BLaER1 (cell line): ENCODE data around the gene LCNL1.

Experiments used
- H3K27ac ChIP-seq: shearing (Covaris generic); formaldehyde crosslinking; 2 replicates; pipeline ENCODE4 v1.8.1; 2022
- H3K27me3 ChIP-seq: shearing (Covaris generic); formaldehyde crosslinking; 2 replicates; pipeline ENCODE4 v1.8.1; 2022
- H3K36me3 ChIP-seq: shearing (Covaris generic); formaldehyde crosslinking; 2 replicates; pipeline ENCODE4 v1.8.1; 2022
- H3K4me1 ChIP-seq: shearing (Covaris generic); formaldehyde crosslinking; 2 replicates; pipeline ENCODE4 v1.8.1; 2022
- H3K4me2 ChIP-seq: shearing (Covaris generic); formaldehyde crosslinking; 2 replicates; pipeline ENCODE4 v1.8.1; 2022
- H3K4me3 ChIP-seq: shearing (Covaris generic); formaldehyde crosslinking; 2 replicates; pipeline ENCODE4 v1.8.1; 2022
- H3K9ac ChIP-seq: shearing (Covaris generic); formaldehyde crosslinking; 2 replicates; pipeline ENCODE4 v1.8.1; 2022
- H3K9me3 ChIP-seq: shearing (Covaris generic); formaldehyde crosslinking; 2 replicates; pipeline ENCODE4 v1.8.1; 2022
- H4K20me1 ChIP-seq: shearing (Covaris generic); formaldehyde crosslinking; 2 replicates; pipeline ENCODE4 v1.8.1; 2022
- Cebpa-rat ChIP-seq: shearing (Covaris generic); IDR thresholded peaks from 2 replicates; pipeline ENCODE4 v1.8.1; 2022

LCNL1 gene

GRCh38 chr9:137021979-137022661 lies 39.3 kb downstream of the LCNL1 start:
- TF ChIP-seq Cebpa-rat: no peak
- H3K9me3 ChIP-seq: no peaks in the 10 kb centered on the region
- H3K4me3 ChIP-seq: no peak overlapping the region
- H3K36me3 ChIP-seq: peaks cover 51% of the 10 kb centered on the region
- peaks cover 43% of the 10 kb centered on the region for H4K20me1 ChIP-seq
- no peak overlapping the region for H3K4me2 ChIP-seq
- no peak overlapping the region for H3K9ac ChIP-seq
- no peak overlapping the region for H3K27ac ChIP-seq
- H3K27me3 ChIP-seq: no peaks in the 10 kb centered on the region
- peaks cover 41% of the 10 kb centered on the region for H3K4me1 ChIP-seq

- TF ChIP-seq Cebpa-rat: no peak
- peaks cover 46% of the 10 kb centered on the region for H3K36me3 ChIP-seq
- H3K4me3 ChIP-seq: no peak overlapping the region
- H3K9me3 ChIP-seq: no peaks in the 10 kb centered on the region
- no peaks in the 10 kb centered on the region for H3K27me3 ChIP-seq
- H3K9ac ChIP-seq: no peak overlapping the region
- H3K27ac ChIP-seq: no peak overlapping the region
- no peak overlapping the region for H3K4me2 ChIP-seq
- H4K20me1 ChIP-seq: peaks cover 48% of the 10 kb centered on the region
- peaks cover 47% of the 10 kb centered on the region for H3K4me1 ChIP-seq
These were observed 39.8 kb downstream of the LCNL1 start for GRCh38 chr9:137022662-137023008.

DNA sequence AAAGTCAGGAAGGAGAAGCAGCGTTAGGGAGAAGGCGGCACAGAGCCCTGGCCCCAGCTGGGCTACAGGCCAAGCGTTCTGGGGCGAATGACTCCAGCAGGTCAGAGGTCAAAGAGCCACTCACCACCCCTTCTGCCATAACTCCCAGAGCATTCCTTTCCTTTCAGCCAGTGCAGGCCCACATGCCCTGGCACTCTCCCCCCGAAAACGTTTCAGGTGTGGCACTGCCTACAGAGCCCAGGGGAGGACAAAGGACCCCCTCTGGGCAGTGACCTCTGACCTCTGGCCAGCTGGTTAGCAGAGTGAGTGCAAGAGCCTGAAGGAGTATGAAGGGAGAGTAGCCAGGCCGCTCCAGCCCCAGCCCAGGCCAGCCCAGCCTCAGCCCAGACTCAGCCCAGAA lies 40.4 kb downstream of the LCNL1 start:
- Histone ChIP-seq H3K4me2 (no peak overlapping the region), H4K20me1 (peaks cover 48% of the 10 kb centered on the region), H3K4me1 (peaks cover 49% of the 10 kb centered on the region), H3K27ac (no peak overlapping the region; the same call in 1 of the 2 replicates), H3K4me3 (no peak overlapping the region), H3K9ac (no peak overlapping the region), H3K27me3 (no peaks in the 10 kb centered on the region), H3K9me3 (no peaks in the 10 kb centered on the region), H3K36me3 (peaks cover 41% of the 10 kb centered on the region)
- no peak for TF ChIP-seq Cebpa-rat

- Histone ChIP-seq H3K4me1 (peaks cover 52% of the 10 kb centered on the region), H3K27ac (no peak overlapping the region; the same call in 1 of the 2 replicates), H3K4me3 (no peak overlapping the region), H3K36me3 (peaks cover 41% of the 10 kb centered on the region), H3K4me2 (no peak overlapping the region), H3K9me3 (no peaks in the 10 kb centered on the region), H4K20me1 (peaks cover 48% of the 10 kb centered on the region), H3K27me3 (no peaks in the 10 kb centered on the region), H3K9ac (no peak overlapping the region)
- no peak for TF ChIP-seq Cebpa-rat
These were observed 40.8 kb downstream of the LCNL1 start for GRCh38 chr9:137023583-137023991.

- Histone ChIP-seq H4K20me1 (peaks cover 48% of the 10 kb centered on the region), H3K9ac (no peak overlapping the region), H3K4me2 (peak overlapping the region; percentile 94), H3K4me1 (peaks cover 58% of the 10 kb centered on the region), H3K4me3 (no peak overlapping the region), H3K27ac (no peak overlapping the region), H3K36me3 (peaks cover 24% of the 10 kb centered on the region), H3K9me3 (no peaks in the 10 kb centered on the region), H3K27me3 (no peaks in the 10 kb centered on the region)
- TF ChIP-seq Cebpa-rat: no peak
These were observed 42.7 kb downstream of the LCNL1 start for GRCh38 chr9:137025517-137025966.

- TF ChIP-seq Cebpa-rat: no peak
- Histone ChIP-seq H3K9ac (0 out of 2 replicates have a peak overlapping the region, but pooled peaks have one; percentile 28), H3K9me3 (no peaks in the 10 kb centered on the region), H3K4me2 (peak overlapping the region; percentile 94), H3K27ac (no peak overlapping the region; the same call in 1 of the 2 replicates), H3K4me3 (peak overlapping the region; percentile 5; the same call in 1 of the 2 replicates), H3K4me1 (peaks cover 66% of the 10 kb centered on the region), H4K20me1 (peaks cover 44% of the 10 kb centered on the region), H3K27me3 (no peaks in the 10 kb centered on the region), H3K36me3 (peaks cover 16% of the 10 kb centered on the region; the same call in 1 of the 2 replicates)
These were observed 43.6 kb downstream of the LCNL1 start for GRCh38 chr9:137026384-137026783.

DNA sequence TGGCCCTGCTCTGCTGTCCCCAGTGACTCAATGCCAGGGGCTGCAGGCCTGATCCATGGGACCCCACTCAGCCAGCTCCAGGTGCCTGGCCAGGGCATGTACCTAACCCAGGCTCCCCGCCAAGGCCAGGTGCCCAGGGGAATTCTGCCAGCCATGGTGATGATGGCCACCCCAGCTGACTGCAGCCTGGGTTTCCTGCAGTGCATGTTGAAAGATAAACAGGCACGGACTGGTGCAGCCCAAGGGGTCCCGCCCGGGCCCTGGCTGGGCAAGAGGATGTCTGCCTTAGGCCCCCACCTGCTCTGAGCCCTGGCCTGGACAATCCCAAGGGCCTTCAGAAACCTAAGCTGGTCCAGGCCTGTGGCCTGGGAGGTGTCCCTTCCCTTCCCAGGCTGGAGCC lies 44.0 kb downstream of the LCNL1 start:
- Histone ChIP-seq H3K9me3 (no peaks in the 10 kb centered on the region), H3K9ac (peak overlapping the region; percentile 80), H3K4me3 (peak overlapping the region; percentile 74), H3K27ac (peak overlapping the region; percentile 94), H3K27me3 (no peaks in the 10 kb centered on the region), H3K4me2 (peak overlapping the region; percentile 94), H4K20me1 (peaks cover 41% of the 10 kb centered on the region), H3K36me3 (peaks cover 12% of the 10 kb centered on the region; the same call in 1 of the 2 replicates), H3K4me1 (peaks cover 71% of the 10 kb centered on the region)
- no peak for TF ChIP-seq Cebpa-rat

DNA sequence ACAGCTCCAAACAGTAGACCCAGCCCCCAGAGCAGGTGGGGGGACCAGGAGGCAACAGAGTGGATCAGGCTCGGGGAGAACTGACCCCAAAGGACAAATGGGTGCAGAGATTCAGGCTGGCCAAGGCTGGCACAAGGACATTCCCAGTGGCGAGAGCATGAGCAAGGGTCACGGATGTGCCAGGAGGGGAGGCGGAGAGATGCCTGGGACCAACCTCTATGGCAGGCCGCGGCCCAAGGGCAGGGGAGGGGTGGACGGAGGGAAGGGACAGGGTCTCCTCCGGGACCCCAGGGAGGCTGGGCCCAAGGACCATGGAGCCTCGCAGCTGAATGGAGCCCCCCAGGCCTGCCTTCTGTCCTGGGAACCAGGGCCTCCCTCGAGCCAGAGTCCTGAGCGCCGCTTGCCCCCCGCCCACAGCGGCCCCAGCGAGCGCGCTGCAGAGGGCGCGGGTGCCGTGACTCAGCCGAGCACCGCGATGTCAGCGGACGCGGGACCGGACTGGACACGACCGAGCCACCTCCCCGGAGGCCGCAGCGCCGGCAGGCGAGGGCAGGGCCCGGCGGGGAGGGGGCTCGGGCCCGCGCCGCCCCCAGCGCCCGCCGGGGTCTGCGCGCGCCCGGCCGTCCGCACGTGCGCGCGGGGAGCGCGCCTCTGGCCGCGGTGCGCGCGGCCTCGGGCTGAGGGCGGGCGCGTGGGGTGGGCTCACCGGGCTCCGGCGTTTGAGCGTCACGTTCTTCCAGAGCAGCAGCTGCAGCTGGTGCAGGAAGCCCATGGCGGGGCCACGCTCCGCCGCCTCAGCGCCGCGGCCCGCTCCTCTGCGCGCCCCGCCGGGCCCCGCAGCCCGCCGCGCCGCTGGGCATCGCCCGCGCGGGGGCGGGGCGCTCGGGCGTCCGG lies 44.8 kb downstream of the LCNL1 start, which contains the start of gene ABCA2:
Gene ABCA2 (minus strand): TSS at position 869 of the 894 bp plus-strand sequence. CDS start 97 bp downstream, at position 772.
- H3K4me3 ChIP-seq: peak within 1 kb of the TSS; percentile 74
- H3K4me1 ChIP-seq: peaks cover 79% of the 10 kb centered on the region
- peak within 1 kb of the TSS; percentile 94 for H3K27ac ChIP-seq
- no peaks in the 10 kb centered on the region for H3K9me3 ChIP-seq
- H3K4me2 ChIP-seq: peak within 1 kb of the TSS; percentile 94
- TF ChIP-seq Cebpa-rat: no peak
- peaks cover 41% of the 10 kb centered on the region for H4K20me1 ChIP-seq
- no peaks in the 10 kb centered on the region for H3K27me3 ChIP-seq
- peaks cover 7% of the 10 kb centered on the region; the same call in 1 of the 2 replicates for H3K36me3 ChIP-seq
- peak within 1 kb of the TSS; percentile 80 for H3K9ac ChIP-seq

DNA sequence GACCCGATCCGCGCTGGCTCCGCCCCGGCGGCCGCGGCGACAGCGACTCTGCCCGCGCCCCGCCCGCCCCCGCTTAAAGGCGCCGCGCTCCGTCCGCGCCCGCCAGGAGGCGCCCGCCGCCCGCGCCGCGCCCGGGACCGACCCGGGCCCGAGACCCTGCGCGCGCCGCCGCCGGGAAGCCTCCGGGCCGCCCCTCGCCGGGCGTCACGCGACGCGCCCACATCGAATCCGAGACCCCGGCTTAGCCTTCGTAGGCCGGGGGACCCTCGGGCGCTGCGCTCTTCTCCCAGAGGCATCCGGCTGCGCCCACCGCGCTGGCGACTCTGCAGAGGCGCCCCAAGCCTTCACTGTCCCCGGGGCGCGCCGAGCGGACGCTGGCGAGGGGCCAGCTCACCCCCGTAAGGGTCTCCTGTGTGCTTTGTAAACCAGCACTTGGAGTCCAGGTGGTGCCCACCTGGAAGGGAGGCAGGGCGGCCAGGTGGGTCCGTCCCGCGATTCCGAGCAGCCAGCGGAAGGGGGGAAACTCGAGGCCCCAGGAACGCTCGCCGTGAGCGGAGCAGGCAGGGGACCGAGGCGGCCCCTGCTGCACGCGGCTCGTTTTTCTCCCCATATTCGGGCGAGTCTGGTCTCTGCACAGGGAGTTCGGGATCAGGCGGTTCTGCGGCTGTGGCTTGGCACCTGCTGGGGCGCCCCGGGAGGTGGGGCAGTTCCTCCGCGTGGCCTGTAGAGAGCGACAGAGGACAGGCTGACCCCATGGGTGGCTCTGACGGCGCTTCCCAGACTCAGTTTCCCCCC lies 45.7 kb downstream of the LCNL1 start:
- H3K4me3 ChIP-seq: peak overlapping the region; percentile 74
- peak overlapping the region; percentile 94 for H3K27ac ChIP-seq
- H3K4me2 ChIP-seq: peak overlapping the region; percentile 94
- TF ChIP-seq Cebpa-rat: no peak
- peaks cover 39% of the 10 kb centered on the region for H4K20me1 ChIP-seq
- 0 out of 2 replicates have a peak, but pooled peaks cover 6% of the 10 kb centered on the region for H3K36me3 ChIP-seq
- H3K9me3 ChIP-seq: no peaks in the 10 kb centered on the region
- peak overlapping the region; percentile 80 for H3K9ac ChIP-seq
- no peaks in the 10 kb centered on the region for H3K27me3 ChIP-seq
- H3K4me1 ChIP-seq: peaks cover 87% of the 10 kb centered on the region
